Measurements from ENCODE around the gene LPCAT2. TPM values are rescaled to one million over a fixed set of nuclear protein-coding genes. Genes with fewer than 3 reads are reported as not detected.

LPCAT2 gene
- total and polyA plus RNA-seq, 2 donors (not counting 1 experiment from before 2014, with no cell fraction given), result 0.15 to 0.59 TPM

DNA sequence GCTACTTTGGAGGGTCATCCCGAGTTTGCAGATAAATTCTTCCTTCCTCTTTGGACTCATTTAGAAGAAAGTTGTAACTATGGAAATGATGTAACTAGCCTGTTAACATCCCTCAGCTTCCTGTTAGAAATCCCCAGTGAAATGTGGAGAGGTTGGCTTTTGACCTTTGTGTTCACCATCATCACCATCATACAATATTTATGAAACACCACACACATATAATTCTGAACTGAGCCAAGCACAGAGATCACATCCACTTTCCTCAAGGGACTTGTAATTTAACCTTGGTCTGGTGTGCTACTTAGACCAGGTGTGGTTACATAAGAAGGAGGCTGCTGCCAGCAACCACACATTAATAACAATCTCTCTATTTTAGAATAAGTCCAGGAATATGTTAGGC, 60.2 kb downstream of the LPCAT2 start:
- Mint-ChIP-seq H3K4me3 (no peak overlapping the region), H3K27me3 (peaks cover 3% of the 10 kb centered on the region), H3K4me1 (no peaks in the 10 kb centered on the region), H3K9me3 (ENCODE audit: insufficient read depth) (no peaks in the 10 kb centered on the region), H3K27ac (no peak overlapping the region)
- CTCF ChIA-PET, result interaction anchor here (0.6 kb wide), 1 partner anchor 452 kb away, joined by 3 read pairs; no protein-coding TSS in a partner anchor
- DNase-seq (no peak), ATAC-seq (ENCODE audit: low read depth) (no peak)
- POLR2A ChIA-PET, result no interaction called here
- no CpG with 5 or more reads among the region's 1 CpG for WGBS (ENCODE audit: insufficient coverage)
- Histone ChIP-seq H3K9me3 (ENCODE audit: control extremely low read depth in 1 of 3, control insufficient read depth in 2 of 3, insufficient read depth in 1 of 3, low read length in 2 of 3) (no peaks in the 10 kb centered on the region), H3K27ac (ENCODE audit: low read length in 2 of 2) (no peak overlapping the region), H3K9ac (ENCODE audit: low read length) (no peak overlapping the region), H3K79me2 (ENCODE audit: control insufficient read depth, insufficient read depth, low read length) (no peaks in the 10 kb centered on the region), H3K4me1 (ENCODE audit: control insufficient read depth in 2 of 2, insufficient read depth in 2 of 2, low read length in 2 of 2) (no peaks in the 10 kb centered on the region), H2AFZ (ENCODE audit: insufficient read depth, low read depth, low read length, poor library complexity, severe bottlenecking) (no peak overlapping the region), H4K20me1 (ENCODE audit: control insufficient read depth, insufficient read depth, low read length, poor library complexity, severe bottlenecking) (no peaks in the 10 kb centered on the region), H3K4me3 (ENCODE audit: control extremely low read depth in 1 of 5, extremely low read depth in 1 of 5, insufficient read depth in 1 of 5, low read depth in 2 of 5, low read length in 4 of 5) (no peak overlapping the region), H3K4me2 (replicated peaks; ENCODE audit: low read depth, low read length, poor library complexity, severe bottlenecking) (no peak overlapping the region), H3K27me3 (replicated peaks in 1 of 4; ENCODE audit: control extremely low read depth in 1 of 4, control insufficient read depth in 3 of 4, insufficient read depth in 4 of 4, low read length in 3 of 4) (no peaks in the 10 kb centered on the region), H3K36me3 (replicated peaks in 1 of 2; ENCODE audit: control extremely low read depth in 1 of 2, control insufficient read depth in 1 of 2, extremely low read depth in 1 of 2, insufficient read depth in 2 of 2, low read length in 1 of 2) (no peaks in the 10 kb centered on the region)
- intact Hi-C loops (cut with micrococcal nuclease), result no loop called here
- TF ChIP-seq CTCF (IDR thresholded peaks at IDR 0.05) (no peak), EZH2 (IDR thresholded peaks at IDR 0.05; ENCODE audit: borderline replicate concordance, insufficient read depth, low read depth, low read length, poor library complexity, severe bottlenecking) (no peak)

DNA sequence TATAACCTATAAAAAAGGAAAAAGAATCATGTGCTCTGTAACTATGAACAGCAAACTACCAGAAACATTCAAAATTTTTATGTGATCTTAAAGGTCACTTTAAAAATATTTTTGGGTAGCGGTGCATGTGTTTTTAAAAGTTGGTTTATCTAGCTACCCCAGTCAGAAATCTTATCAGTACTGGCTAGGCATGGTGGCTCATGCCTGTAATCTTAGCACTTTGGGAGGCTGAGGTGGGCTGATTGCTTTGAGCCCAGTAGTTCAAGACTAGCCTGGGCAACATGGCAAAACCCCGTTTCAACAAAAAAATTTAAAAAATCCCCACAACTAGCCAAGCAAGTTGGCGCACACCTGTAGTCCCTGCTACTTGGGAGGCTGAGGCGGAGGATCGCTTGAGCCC, 61.3 kb downstream of the LPCAT2 start:
- Mint-ChIP-seq H3K9me3 (ENCODE audit: insufficient read depth) (no peaks in the 10 kb centered on the region), H3K4me3 (no peak overlapping the region), H3K4me1 (peaks cover 2% of the 10 kb centered on the region), H3K27me3 (peaks cover 3% of the 10 kb centered on the region), H3K27ac (no peak overlapping the region)
- Histone ChIP-seq H3K9me3 (ENCODE audit: control extremely low read depth in 1 of 3, control insufficient read depth in 2 of 3, insufficient read depth in 1 of 3, low read length in 2 of 3) (no peaks in the 10 kb centered on the region), H4K20me1 (ENCODE audit: control insufficient read depth, insufficient read depth, low read length, poor library complexity, severe bottlenecking) (no peaks in the 10 kb centered on the region), H3K4me3 (ENCODE audit: control extremely low read depth in 1 of 5, extremely low read depth in 1 of 5, insufficient read depth in 1 of 5, low read depth in 2 of 5, low read length in 4 of 5) (no peak overlapping the region), H3K4me1 (ENCODE audit: control insufficient read depth in 2 of 2, insufficient read depth in 2 of 2, low read length in 2 of 2) (no peaks in the 10 kb centered on the region), H3K9ac (ENCODE audit: low read length) (no peak overlapping the region), H3K79me2 (ENCODE audit: control insufficient read depth, insufficient read depth, low read length) (no peaks in the 10 kb centered on the region), H3K27me3 (replicated peaks in 1 of 4; ENCODE audit: control extremely low read depth in 1 of 4, control insufficient read depth in 3 of 4, insufficient read depth in 4 of 4, low read length in 3 of 4) (no peaks in the 10 kb centered on the region), H3K36me3 (replicated peaks in 1 of 2; ENCODE audit: control extremely low read depth in 1 of 2, control insufficient read depth in 1 of 2, extremely low read depth in 1 of 2, insufficient read depth in 2 of 2, low read length in 1 of 2) (no peaks in the 10 kb centered on the region), H2AFZ (ENCODE audit: insufficient read depth, low read depth, low read length, poor library complexity, severe bottlenecking) (no peak overlapping the region), H3K4me2 (replicated peaks; ENCODE audit: low read depth, low read length, poor library complexity, severe bottlenecking) (no peak overlapping the region), H3K27ac (ENCODE audit: low read length in 2 of 2) (no peak overlapping the region)
- ChIA-PET POLR2A (no interaction called here), CTCF (no interaction called here)
- DNase-seq (no peak), ATAC-seq (ENCODE audit: low read depth) (no peak)
- intact Hi-C loops (cut with micrococcal nuclease), result no loop called here
- no peak for TF ChIP-seq EZH2 (IDR thresholded peaks at IDR 0.05; ENCODE audit: borderline replicate concordance, insufficient read depth, low read depth, low read length, poor library complexity, severe bottlenecking)
- TF ChIP-seq CTCF (IDR thresholded peaks at IDR 0.05), result no peak
- 93% methylated on average over 2 of the region's 5 CpGs for WGBS (ENCODE audit: insufficient coverage)

All from B cell (primary cell).